Activated gamma-delta T cell treated with Interleukin-2 at 50 U/mL for 16 hours (primary cell): ENCODE measurements around the gene NKAIN2.
"Not testable (repeated sequence)": the region's sequence is repeated elsewhere in the genome, so short reads cannot be mapped to it uniquely, and the experiment has no call there.

Source experiments
- DNase-seq: peaks from one replicate; pipeline ENCODE4 v3.0.0-alpha.2; 2020

NKAIN2 gene

GRCh38 chr6:123972600-123973294 is 169.1 kb downstream of the NKAIN2 start:
- DNase-seq, result no peak

DNA sequence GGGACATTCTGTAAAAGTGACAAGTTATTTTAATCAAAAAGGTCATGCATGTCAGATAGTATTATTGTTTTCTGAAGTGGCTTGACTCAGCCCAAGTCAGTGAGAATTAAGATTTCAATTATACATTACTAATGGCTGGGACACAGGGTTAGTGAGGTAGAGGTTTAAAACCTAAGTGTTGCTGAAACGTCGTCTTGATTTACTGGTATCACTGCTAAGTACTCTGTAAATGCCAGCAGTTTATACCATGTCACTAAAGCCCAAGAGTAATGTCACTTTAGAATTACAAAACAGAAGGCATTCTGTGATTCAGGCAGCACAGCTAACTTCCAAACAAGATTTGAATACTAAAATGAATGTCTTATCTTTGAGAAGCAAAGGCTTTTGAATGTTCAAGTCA is 176.6 kb downstream of the NKAIN2 start:
- DNase-seq, result no peak

DNA sequence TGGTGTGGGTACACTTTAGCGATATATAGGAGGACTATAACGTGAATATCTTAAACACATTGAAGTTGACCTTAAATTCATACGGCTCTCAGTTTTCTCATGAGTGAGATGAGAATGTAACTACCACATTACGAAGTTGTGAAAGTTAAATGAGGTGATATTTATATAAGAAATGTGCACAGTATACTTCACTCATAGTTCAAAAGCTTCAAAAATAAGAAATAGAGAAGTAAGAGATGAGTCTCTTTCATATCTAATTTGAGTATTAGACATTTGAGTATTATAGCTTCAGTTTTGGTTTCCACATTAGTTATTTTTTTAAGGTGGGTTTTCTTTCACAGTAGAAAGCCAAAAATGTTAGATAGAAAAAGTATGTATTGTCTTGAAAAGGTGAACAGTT is 183.3 kb downstream of the NKAIN2 start:
- no peak for DNase-seq

DNA sequence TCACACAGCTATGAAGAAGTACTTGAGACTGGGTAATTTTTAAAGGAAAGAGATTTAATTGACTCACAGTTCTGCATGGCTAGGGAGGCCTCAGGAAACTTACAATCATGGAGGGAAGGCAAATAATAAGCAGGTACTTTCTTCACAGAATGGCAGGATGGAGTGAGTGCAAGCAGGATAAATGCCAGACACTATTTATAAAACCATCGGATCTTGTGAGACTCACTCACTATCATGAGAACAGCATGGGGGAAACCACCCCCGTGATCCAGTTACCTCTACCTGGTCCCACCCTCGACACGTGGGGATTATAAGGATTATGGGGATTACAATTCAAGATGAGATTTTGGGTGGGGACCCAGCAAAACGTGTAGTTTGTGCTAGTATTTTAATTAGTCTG is 186.3 kb downstream of the NKAIN2 start:
- not testable (repeated sequence) for DNase-seq

DNA sequence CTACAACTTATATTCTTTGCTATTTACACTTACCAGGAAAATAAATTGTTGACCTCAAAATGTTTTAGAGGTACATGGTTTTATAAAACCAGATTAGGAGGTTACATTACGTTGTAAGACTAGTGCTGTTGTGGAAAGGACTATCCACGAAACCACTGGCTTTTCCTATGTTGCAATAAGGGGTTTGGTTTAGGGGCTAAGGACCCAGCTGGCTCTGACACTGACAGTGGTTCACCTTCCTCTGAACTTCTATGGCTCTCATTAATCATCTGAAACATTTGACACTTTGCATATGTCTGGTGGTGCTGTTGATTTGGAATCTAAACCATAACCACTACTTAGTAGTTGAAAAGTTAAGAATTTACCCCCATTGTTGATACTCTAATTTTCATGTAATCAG is 186.7 kb downstream of the NKAIN2 start:
- DNase-seq, result no peak

GRCh38 chr6:123994168-123994567 is 190.5 kb downstream of the NKAIN2 start:
- DNase-seq, result no peak

- DNase-seq, result no peak
These were observed 191.4 kb downstream of the NKAIN2 start for GRCh38 chr6:123994891-123995635.

- no peak for DNase-seq
These were observed 193.6 kb downstream of the NKAIN2 start for GRCh38 chr6:123997223-123997622.

DNA sequence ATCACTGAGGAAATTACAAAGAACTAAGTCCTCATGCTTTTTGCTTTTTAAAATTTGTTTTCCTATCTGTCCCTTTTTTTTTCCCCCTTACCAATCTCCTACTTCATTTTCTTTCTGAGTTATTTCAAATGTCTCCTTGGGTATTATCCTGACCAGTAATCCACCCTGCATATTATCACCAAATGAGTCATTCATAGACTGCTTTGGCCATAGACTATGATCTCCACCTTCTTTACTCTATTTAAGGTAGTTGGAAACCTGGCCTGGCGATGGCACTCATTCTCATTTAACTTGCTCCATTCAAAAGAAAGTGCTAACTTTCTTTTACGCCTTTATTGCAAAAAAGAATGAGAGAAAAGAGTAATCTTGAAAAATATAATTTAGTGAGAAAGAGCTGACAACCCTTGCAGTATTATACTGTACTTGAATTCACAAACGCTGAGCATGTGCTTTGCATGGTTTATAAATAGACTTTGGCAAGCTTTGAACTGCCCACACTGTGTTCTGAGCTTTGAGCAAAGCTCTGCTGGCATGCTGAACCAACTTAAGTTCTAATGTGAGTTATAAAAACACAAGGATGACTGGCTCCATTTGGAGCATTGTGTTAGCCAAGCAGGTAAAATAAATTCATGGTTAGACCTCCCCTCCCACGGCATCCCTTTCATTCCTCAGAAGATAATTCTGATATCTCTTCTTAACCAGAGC is 198.9 kb downstream of the NKAIN2 start:
- no peak for DNase-seq

DNA sequence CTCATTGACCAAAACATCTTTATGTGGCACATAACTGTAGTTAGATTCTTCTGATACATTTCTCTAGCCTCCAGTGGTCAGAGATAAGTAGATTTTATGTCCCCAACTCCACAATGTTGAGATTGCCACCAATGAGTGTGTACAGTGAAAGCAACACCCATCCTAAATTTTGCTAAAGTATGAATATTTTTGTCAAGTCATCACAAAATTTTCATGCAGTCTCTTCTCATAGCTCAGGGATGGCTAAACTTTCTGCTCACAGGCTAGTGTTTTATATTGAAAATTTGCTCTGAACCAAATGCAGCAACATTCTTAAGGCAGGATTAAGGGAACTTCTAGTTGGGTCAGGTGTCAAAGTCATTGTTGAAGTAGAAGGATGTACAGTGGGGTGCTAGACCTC is 203.6 kb downstream of the NKAIN2 start:
- DNase-seq, result no peak

GRCh38 chr6:124008000-124008987 is 204.6 kb downstream of the NKAIN2 start:
- no peak for DNase-seq

- no peak for DNase-seq
These were observed 205.5 kb downstream of the NKAIN2 start for GRCh38 chr6:124008988-124009765.

DNA sequence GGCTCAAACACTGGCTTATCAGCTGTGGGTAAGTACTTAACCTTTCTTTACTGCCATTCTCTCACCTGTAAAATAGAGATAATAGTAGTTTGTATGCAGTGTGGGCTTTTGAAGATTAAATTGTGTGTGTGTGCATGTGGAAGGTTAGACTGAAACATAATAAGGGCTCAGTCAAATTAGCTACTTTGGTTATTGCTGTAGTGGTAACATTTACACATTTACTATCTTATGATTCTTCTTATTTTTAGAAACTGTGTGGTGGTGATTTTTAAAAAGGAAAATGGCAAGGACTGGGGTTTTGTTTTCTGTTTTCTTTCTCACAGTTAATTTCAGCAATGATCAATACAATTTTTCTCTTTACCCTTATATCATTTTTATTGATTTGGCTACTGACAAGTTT is 206.9 kb downstream of the NKAIN2 start:
- DNase-seq, result no peak

DNA sequence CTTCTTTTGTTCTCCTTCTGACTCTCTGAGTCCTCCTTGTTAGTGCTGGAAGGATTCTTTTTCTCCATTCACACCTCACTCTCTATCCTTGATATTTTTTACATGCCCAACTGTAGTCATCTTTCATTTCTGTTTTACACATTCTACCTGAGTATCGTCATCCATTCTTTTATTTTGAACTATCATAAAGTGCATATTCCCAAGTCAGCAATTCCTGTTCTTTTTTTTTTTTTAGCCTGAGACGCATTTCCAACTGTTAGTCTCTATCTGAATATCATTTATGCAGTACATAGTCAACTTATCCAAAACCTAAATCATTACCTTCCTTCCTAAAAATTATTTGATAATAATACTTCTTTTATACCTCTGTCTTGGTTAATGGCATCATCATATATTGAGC is 207.5 kb downstream of the NKAIN2 start:
- no peak for DNase-seq

DNA sequence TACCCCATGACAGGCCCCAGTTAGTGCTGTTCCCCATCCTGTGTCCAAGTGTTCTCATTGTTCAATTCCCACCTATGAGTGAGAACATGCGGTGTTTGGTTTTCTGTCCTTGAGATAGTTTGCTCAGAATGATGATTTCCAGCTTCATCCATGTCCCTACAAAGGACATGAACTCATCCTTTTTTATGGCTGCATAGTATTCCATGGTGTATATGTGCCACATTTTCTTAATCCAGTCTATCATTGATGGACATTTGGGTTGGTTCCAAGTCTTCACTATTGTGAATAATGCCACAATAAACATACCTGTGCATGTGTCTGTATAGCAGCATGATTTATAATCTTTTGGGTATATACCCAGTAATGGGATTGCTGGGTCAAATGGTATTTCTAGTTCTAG is 218.4 kb downstream of the NKAIN2 start:
- not testable (repeated sequence) for DNase-seq

GRCh38 chr6:124022641-124023040 is 219.0 kb downstream of the NKAIN2 start:
- no peak for DNase-seq

- no peak for DNase-seq
These were observed 223.0 kb downstream of the NKAIN2 start for GRCh38 chr6:124026694-124027093.

- DNase-seq, result no peak
These were observed 223.7 kb downstream of the NKAIN2 start for GRCh38 chr6:124027392-124027791.

GRCh38 chr6:124028117-124028516 is 224.5 kb downstream of the NKAIN2 start:
- no peak for DNase-seq

- DNase-seq, result no peak
These were observed 225.9 kb downstream of the NKAIN2 start for GRCh38 chr6:124029567-124029966.

GRCh38 chr6:124033501-124033900 is 229.8 kb downstream of the NKAIN2 start:
- no peak for DNase-seq

- DNase-seq, result no peak
These were observed 232.7 kb downstream of the NKAIN2 start for GRCh38 chr6:124036384-124036783.
